ENCODE data around the gene HCRTR1. TPM values are rescaled to one million over a fixed set of nuclear protein-coding genes. Genes with fewer than 3 reads are reported as not detected.

The HCRTR1 gene
- total and polyA plus RNA-seq, 10 of the 15 experiments (the other 5 are each of a cell fraction or from before 2014, with no cell fraction given), result not detected

DNA sequence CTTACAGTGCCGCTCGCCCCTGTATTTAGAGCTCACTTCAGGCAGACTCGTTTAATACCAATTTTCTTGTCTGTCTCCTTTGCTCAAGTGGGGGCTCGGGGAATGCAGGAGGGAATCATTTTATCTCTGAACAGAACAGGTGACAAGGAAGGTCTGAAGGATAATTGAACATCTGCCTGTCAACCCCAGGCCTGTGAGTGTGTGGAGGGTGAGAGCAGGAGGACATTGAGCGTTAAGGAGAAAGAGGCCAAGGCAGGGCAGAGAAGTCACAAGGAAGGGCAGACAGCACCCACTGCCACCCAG, 36.9 kb downstream of the HCRTR1 start:
- H3K4me1 ChIP-seq (ENCODE audit: control insufficient read depth, insufficient read depth, low read length), result no peaks in the 10 kb centered on the region
- ChIA-PET CTCF (no interaction called here), POLR2A (no interaction called here), RAD21 (ENCODE audit: unreplicated experiment) (no interaction called here), SMC1A (ENCODE audit: uncharacterized antibody, unreplicated experiment) (no interaction called here)
- TF ChIP-seq NR2C2 (IDR thresholded peaks at IDR 0.05; ENCODE audit: borderline replicate concordance, control insufficient read depth, insufficient read length, low read depth), result no peak
- no peaks in the 10 kb centered on the region for H3K9me3 ChIP-seq (replicated peaks; ENCODE audit: control insufficient read depth, insufficient read depth, low read length)
- no peak overlapping the region for H3K4me3 ChIP-seq
- no peak overlapping the region for H3K27ac ChIP-seq (ENCODE audit: control insufficient read depth, insufficient read depth)
- no peak overlapping the region for H3K4me2 ChIP-seq (ENCODE audit: control insufficient read depth, insufficient read depth)
- H2AFZ ChIP-seq (ENCODE audit: control insufficient read depth, low read depth, low read length), result no peak overlapping the region
- H3K36me3 ChIP-seq (ENCODE audit: control insufficient read depth in 2 of 2, insufficient read depth in 2 of 2, low read length in 1 of 2), result no peaks in the 10 kb centered on the region
- H3K79me2 ChIP-seq (ENCODE audit: control insufficient read depth, insufficient read depth, low read length), result no peaks in the 10 kb centered on the region
- H4K20me1 ChIP-seq (ENCODE audit: control insufficient read depth, insufficient read depth), result no peaks in the 10 kb centered on the region
- ATAC-seq, result no peak
- no peak for FAIRE-seq
- in situ Hi-C loops (cut with MboI) (no loop called here), intact Hi-C loops (cut with micrococcal nuclease; ENCODE audit: unreplicated experiment) (no loop called here)
- no peak overlapping the region for H3K9ac ChIP-seq (ENCODE audit: control insufficient read depth, insufficient read depth, low read length)
- no peaks in the 10 kb centered on the region; a peak in 1 of 4 replicates for H3K27me3 ChIP-seq (replicated peaks in 1 of 2; ENCODE audit: control insufficient read depth in 2 of 2, insufficient read depth in 2 of 2, low read length in 1 of 2)
- BruUV-seq (replicated peaks), result no TSS peak
- WGBS (ENCODE audit: insufficient coverage, insufficient replicate concordance, low lambda C conversion rate, missing lambda C conversion rate), result 34% methylated on average over 5 of the region's 5 CpGs
- no peak for DNase-seq (ENCODE audit: low read depth, low spot score)

GRCh38 chr1:31655104-31655503, 37.6 kb downstream of the HCRTR1 start:
- Histone ChIP-seq H3K27ac (ENCODE audit: control insufficient read depth, insufficient read depth) (no peak overlapping the region), H3K79me2 (ENCODE audit: control insufficient read depth, insufficient read depth, low read length) (no peaks in the 10 kb centered on the region), H3K9me3 (replicated peaks; ENCODE audit: control insufficient read depth, insufficient read depth, low read length) (no peaks in the 10 kb centered on the region), H2AFZ (ENCODE audit: control insufficient read depth, low read depth, low read length) (no peak overlapping the region), H4K20me1 (ENCODE audit: control insufficient read depth, insufficient read depth) (no peaks in the 10 kb centered on the region), H3K36me3 (ENCODE audit: control insufficient read depth in 2 of 2, insufficient read depth in 2 of 2, low read length in 1 of 2) (no peaks in the 10 kb centered on the region), H3K4me2 (ENCODE audit: control insufficient read depth, insufficient read depth) (no peak overlapping the region), H3K27me3 (replicated peaks in 1 of 2; ENCODE audit: control insufficient read depth in 2 of 2, insufficient read depth in 2 of 2, low read length in 1 of 2) (no peaks in the 10 kb centered on the region; a peak in 1 of 4 replicates), H3K4me3 (no peak overlapping the region), H3K9ac (ENCODE audit: control insufficient read depth, insufficient read depth, low read length) (no peak overlapping the region), H3K4me1 (ENCODE audit: control insufficient read depth, insufficient read depth, low read length) (no peaks in the 10 kb centered on the region)
- ATAC-seq (no peak), FAIRE-seq (no peak), DNase-seq (ENCODE audit: low read depth, low spot score) (no peak)
- intact Hi-C loops (cut with micrococcal nuclease; ENCODE audit: unreplicated experiment), result no loop called here
- BruUV-seq (replicated peaks), result no TSS peak
- ChIA-PET POLR2A (no interaction called here), SMC1A (ENCODE audit: uncharacterized antibody, unreplicated experiment) (no interaction called here), RAD21 (ENCODE audit: unreplicated experiment) (no interaction called here), CTCF (no interaction called here)
- WGBS (ENCODE audit: insufficient coverage, insufficient replicate concordance, low lambda C conversion rate, missing lambda C conversion rate), result 44% methylated on average over 6 of the region's 6 CpGs
- in situ Hi-C loops (cut with MboI), result loop anchor here (5.0 kb wide), 1 partner anchor 142 kb away; no protein-coding TSS in a partner anchor
- no peak for TF ChIP-seq POU2F2 (IDR thresholded peaks at IDR 0.05; ENCODE audit: borderline replicate concordance, low read depth, low read length)
- no peak for TF ChIP-seq KAT2A (conservative IDR thresholded peaks at IDR 0.05; ENCODE audit: control insufficient read depth, low read depth, low read length)
- TF ChIP-seq DPF2 (IDR thresholded peaks at IDR 0.05), result no peak
- TF ChIP-seq ATF7 (IDR thresholded peaks at IDR 0.05; ENCODE audit: low read depth), result no peak
- no peak for TF ChIP-seq CHD4 (IDR thresholded peaks at IDR 0.05)
- TF ChIP-seq SMC3 (IDR thresholded peaks at IDR 0.05; ENCODE audit: borderline replicate concordance, low read length), result no peak
- TF ChIP-seq, protein P1, sequence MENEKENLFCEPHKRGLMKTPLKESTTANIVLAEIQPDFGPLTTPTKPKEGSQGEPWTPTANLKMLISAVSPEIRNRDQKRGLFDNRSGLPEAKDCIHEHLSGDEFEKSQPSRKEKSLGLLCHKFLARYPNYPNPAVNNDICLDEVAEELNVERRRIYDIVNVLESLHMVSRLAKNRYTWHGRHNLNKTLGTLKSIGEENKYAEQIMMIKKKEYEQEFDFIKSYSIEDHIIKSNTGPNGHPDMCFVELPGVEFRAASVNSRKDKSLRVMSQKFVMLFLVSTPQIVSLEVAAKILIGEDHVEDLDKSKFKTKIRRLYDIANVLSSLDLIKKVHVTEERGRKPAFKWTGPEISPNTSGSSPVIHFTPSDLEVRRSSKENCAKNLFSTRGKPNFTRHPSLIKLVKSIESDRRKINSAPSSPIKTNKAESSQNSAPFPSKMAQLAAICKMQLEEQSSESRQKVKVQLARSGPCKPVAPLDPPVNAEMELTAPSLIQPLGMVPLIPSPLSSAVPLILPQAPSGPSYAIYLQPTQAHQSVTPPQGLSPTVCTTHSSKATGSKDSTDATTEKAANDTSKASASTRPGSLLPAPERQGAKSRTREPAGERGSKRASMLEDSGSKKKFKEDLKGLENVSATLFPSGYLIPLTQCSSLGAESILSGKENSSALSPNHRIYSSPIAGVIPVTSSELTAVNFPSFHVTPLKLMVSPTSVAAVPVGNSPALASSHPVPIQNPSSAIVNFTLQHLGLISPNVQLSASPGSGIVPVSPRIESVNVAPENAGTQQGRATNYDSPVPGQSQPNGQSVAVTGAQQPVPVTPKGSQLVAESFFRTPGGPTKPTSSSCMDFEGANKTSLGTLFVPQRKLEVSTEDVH (IDR thresholded peaks at IDR 0.05; ENCODE audit: low read depth, partially characterized antibody), result no peak
- no peak for TF ChIP-seq NR2C2 (IDR thresholded peaks at IDR 0.05; ENCODE audit: borderline replicate concordance, control insufficient read depth, insufficient read length, low read depth)
- TF ChIP-seq ZNF24 (IDR thresholded peaks at IDR 0.05), result no peak
- no peak for TF ChIP-seq CREM (IDR thresholded peaks at IDR 0.05; ENCODE audit: low read depth)
- TF ChIP-seq MEF2A (IDR thresholded peaks at IDR 0.05; ENCODE audit: insufficient read depth, low read depth, low read length), result no peak
- TF ChIP-seq NBN (IDR thresholded peaks at IDR 0.05), result no peak
- TF ChIP-seq SREBF2 (IDR thresholded peaks at IDR 0.05; ENCODE audit: low read length), result no peak
- TF ChIP-seq ZNF622 (IDR thresholded peaks at IDR 0.05), result no peak
- no peak for TF ChIP-seq FOXK2 (IDR thresholded peaks at IDR 0.05)
- TF ChIP-seq FOXM1 (IDR thresholded peaks at IDR 0.05; ENCODE audit: low read depth, low read length), result no peak
- no peak for TF ChIP-seq SUZ12 (IDR thresholded peaks at IDR 0.05; ENCODE audit: unreplicated experiment)
- TF ChIP-seq SMARCA5 (IDR thresholded peaks at IDR 0.05), result no peak
- TF ChIP-seq CBX3 (IDR thresholded peaks at IDR 0.05; ENCODE audit: borderline replicate concordance, low read depth), result no peak
- TF ChIP-seq HDAC6 (IDR thresholded peaks at IDR 0.05; ENCODE audit: unreplicated experiment), result no peak
